ENCODE measurements around the gene CGREF1. TPM values are rescaled to one million over a fixed set of nuclear protein-coding genes. Genes with fewer than 3 reads are reported as not detected.

The CGREF1 gene
- total RNA-seq, 3 donors from 2014 or later, result 0.41 to 1.9 (median 1.5) TPM

DNA sequence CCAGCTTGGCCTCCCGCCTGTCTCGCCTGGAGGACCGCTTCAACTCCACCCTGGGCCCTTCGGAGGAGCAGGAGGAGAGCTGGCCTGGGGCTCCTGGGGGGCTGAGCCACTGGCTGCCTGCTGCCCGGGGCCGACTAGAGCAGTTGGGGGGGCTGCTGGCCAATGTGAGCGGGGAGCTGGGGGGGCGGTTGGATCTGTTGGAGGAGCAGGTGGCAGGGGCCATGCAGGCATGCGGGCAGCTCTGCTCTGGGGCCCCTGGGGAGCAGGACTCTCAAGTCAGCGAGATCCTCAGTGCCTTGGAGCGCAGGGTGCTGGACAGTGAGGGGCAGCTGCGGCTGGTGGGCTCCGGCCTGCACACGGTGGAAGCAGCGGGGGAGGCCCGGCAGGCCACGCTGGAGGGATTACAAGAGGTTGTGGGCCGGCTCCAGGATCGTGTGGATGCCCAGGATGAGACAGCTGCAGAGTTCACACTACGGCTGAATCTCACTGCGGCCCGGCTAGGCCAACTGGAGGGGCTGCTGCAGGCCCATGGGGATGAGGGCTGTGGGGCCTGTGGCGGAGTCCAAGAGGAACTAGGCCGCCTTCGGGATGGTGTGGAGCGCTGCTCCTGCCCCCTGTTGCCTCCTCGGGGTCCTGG is 36.0 kb downstream of the CGREF1 start:
- Histone ChIP-seq H3K4me1 (ENCODE audit: low read depth) (peaks cover 36% of the 10 kb centered on the region), H3K36me3 (ENCODE audit: low read depth) (no peaks in the 10 kb centered on the region), H3K9me3 (no peaks in the 10 kb centered on the region), H3K4me3 (no peak overlapping the region)
- ATAC-seq, result no peak
- DNase-seq, result peak in 1 of 3 donors; percentile 60
- TF ChIP-seq, protein P1, sequence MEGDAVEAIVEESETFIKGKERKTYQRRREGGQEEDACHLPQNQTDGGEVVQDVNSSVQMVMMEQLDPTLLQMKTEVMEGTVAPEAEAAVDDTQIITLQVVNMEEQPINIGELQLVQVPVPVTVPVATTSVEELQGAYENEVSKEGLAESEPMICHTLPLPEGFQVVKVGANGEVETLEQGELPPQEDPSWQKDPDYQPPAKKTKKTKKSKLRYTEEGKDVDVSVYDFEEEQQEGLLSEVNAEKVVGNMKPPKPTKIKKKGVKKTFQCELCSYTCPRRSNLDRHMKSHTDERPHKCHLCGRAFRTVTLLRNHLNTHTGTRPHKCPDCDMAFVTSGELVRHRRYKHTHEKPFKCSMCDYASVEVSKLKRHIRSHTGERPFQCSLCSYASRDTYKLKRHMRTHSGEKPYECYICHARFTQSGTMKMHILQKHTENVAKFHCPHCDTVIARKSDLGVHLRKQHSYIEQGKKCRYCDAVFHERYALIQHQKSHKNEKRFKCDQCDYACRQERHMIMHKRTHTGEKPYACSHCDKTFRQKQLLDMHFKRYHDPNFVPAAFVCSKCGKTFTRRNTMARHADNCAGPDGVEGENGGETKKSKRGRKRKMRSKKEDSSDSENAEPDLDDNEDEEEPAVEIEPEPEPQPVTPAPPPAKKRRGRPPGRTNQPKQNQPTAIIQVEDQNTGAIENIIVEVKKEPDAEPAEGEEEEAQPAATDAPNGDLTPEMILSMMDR (IDR thresholded peaks at IDR 0.05), result no peak
- intact Hi-C loops (cut with DNase I, micrococcal nuclease), result loop anchor here in 1 of 2 donors (10.0 kb wide), 2 partner anchors 48 to 118 kb away; partner anchors contain the start of gene TMEM214

DNA sequence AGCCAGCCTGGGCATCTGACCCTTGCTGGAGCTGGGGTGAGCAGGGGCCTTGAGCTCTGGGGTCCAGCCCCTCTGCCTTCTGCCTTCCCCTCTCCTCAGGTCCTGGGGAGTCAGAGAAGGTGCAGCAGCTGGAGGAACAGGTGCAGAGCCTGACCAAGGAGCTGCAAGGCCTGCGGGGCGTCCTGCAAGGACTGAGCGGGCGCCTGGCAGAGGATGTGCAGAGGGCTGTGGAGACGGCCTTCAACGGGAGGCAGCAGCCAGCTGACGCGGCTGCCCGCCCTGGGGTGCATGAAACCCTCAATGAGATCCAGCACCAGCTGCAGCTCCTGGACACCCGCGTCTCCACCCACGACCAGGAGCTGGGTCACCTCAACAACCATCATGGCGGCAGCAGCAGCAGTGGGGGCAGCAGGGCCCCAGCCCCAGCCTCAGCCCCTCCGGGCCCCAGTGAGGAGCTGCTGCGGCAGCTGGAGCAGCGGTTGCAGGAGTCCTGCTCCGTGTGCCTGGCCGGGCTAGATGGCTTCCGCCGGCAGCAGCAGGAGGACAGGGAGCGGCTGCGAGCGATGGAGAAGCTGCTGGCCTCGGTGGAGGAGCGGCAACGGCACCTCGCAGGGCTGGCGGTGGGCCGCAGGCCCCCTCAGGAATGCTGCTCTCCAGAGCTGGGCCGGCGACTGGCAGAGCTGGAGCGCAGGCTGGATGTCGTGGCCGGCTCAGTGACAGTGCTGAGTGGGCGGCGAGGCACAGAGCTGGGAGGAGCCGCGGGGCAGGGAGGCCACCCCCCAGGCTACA is 36.8 kb downstream of the CGREF1 start:
- TF ChIP-seq, protein P1 (IDR thresholded peaks at IDR 0.05), result no peak
- Histone ChIP-seq H3K4me1 (ENCODE audit: low read depth) (peaks cover 30% of the 10 kb centered on the region), H3K9me3 (no peaks in the 10 kb centered on the region), H3K36me3 (ENCODE audit: low read depth) (no peaks in the 10 kb centered on the region), H3K4me3 (no peak overlapping the region)
- peak in 1 of 3 donors; percentile 64 for DNase-seq
- ATAC-seq, result no peak
- intact Hi-C loops (cut with DNase I, micrococcal nuclease), result loop anchor here in 1 of 2 donors (10.0 kb wide), 2 partner anchors 47 to 117 kb away; partner anchors contain the start of gene TMEM214

DNA sequence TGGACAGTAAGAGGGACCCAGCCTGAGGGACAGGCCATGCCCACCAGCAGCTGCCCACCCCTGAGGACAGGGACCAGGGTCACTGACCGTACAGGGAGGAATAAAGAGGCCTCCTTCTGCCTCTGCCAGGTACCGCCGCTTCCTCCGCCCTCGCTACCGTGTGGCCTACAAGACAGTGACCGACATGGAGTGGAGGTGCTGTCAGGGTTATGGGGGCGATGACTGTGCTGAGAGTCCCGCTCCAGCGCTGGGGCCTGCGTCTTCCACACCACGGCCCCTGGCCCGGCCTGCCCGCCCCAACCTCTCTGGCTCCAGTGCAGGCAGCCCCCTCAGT is 38.4 kb downstream of the CGREF1 start:
- Histone ChIP-seq H3K4me1 (ENCODE audit: low read depth) (peaks cover 28% of the 10 kb centered on the region), H3K9me3 (no peaks in the 10 kb centered on the region), H3K4me3 (no peak overlapping the region), H3K36me3 (ENCODE audit: low read depth) (no peaks in the 10 kb centered on the region)
- ATAC-seq (no peak), DNase-seq (peak; percentile 23 to 63 (median 52))
- intact Hi-C loops (cut with DNase I, micrococcal nuclease), result loop anchor here in 1 of 2 donors (10.0 kb wide), 2 partner anchors 46 to 116 kb away; partner anchors contain the start of gene TMEM214
- TF ChIP-seq, protein P1 (IDR thresholded peaks at IDR 0.05), result no peak

DNA sequence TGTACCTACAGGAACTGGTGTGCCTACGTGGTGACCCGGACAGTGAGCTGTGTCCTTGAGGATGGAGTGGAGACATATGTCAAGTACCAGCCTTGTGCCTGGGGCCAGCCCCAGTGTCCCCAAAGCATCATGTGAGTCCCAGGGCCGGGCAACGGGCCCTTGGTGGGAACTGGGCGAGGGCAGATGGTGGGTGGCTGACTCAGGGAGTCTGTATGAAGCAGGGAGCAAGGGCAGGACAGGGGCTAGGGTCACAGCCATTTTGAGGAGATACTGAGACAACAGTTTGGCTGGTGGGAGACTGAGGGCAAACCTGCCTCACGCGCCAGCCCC is 38.8 kb downstream of the CGREF1 start:
- H3K4me1 ChIP-seq (ENCODE audit: low read depth), result peaks cover 24% of the 10 kb centered on the region

More for the DNA sequence above, 38.8 kb downstream of the CGREF1 start:
- Histone ChIP-seq H3K4me3 (no peak overlapping the region), H3K9me3 (no peaks in the 10 kb centered on the region), H3K36me3 (ENCODE audit: low read depth) (no peaks in the 10 kb centered on the region)
- DNase-seq (peak in 1 of 3 donors; percentile 60), ATAC-seq (no peak)
- TF ChIP-seq, protein P1 (IDR thresholded peaks at IDR 0.05), result no peak
- intact Hi-C loops (cut with DNase I, micrococcal nuclease), result loop anchor here in 1 of 2 donors (10.0 kb wide), 2 partner anchors 45 to 115 kb away; partner anchors contain the start of gene TMEM214
